Measurements from ENCODE around the gene CELF4.

The CELF4 gene

DNA sequence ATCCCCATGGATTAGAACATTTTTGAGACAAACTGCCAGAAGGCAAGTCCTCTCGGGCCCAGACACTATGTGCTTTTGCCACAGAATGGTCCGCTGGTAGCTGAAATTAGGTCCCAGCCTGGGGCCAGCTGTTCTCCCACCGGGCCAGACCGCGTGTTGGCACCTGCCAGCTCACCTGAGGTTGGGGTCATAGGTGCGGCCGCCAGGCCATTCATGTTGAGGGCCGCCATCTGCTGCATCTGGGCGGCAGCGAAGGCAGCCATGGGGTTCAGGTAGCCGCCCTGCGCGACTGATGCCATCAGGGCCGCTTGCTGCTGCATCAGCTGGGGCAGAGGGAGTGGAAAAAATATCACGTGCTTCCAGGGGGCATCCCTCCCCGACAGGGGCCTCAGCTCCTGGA, 292.8 kb downstream of the CELF4 start:
- Histone ChIP-seq H3K9me3 (no peaks in the 10 kb centered on the region), H3K27me3 (no peaks in the 10 kb centered on the region), H3K36me3 (no peaks in the 10 kb centered on the region), H3K4me3 (ENCODE audit: low read depth, low read length) (no peak overlapping the region), H3K4me1 (no peaks in the 10 kb centered on the region)
- no peak for DNase-seq
- no peak for TF ChIP-seq CTCF (IDR thresholded peaks at IDR 0.05; ENCODE audit: low read depth, low read length)

GRCh38 chr18:37272226-37272625, 293.4 kb downstream of the CELF4 start:
- H3K27me3 ChIP-seq, result no peaks in the 10 kb centered on the region
- no peak for DNase-seq

GRCh38 chr18:37270666-37271052, 294.9 kb downstream of the CELF4 start:
- no peak for DNase-seq
- TF ChIP-seq CTCF (IDR thresholded peaks at IDR 0.05; ENCODE audit: low read depth, low read length), result no peak
- H3K27me3 ChIP-seq, result no peaks in the 10 kb centered on the region
- no peaks in the 10 kb centered on the region for H3K4me1 ChIP-seq
- H3K9me3 ChIP-seq, result no peaks in the 10 kb centered on the region
- no peak overlapping the region for H3K4me3 ChIP-seq (ENCODE audit: low read depth, low read length)
- H3K36me3 ChIP-seq, result no peaks in the 10 kb centered on the region

More at GRCh38 chr18:37272226-37272625, 293.4 kb downstream of the CELF4 start:
- Histone ChIP-seq H3K9me3 (no peaks in the 10 kb centered on the region), H3K4me1 (no peaks in the 10 kb centered on the region), H3K36me3 (no peaks in the 10 kb centered on the region), H3K4me3 (ENCODE audit: low read depth, low read length) (no peak overlapping the region)
- no peak for TF ChIP-seq CTCF (IDR thresholded peaks at IDR 0.05; ENCODE audit: low read depth, low read length)

DNA sequence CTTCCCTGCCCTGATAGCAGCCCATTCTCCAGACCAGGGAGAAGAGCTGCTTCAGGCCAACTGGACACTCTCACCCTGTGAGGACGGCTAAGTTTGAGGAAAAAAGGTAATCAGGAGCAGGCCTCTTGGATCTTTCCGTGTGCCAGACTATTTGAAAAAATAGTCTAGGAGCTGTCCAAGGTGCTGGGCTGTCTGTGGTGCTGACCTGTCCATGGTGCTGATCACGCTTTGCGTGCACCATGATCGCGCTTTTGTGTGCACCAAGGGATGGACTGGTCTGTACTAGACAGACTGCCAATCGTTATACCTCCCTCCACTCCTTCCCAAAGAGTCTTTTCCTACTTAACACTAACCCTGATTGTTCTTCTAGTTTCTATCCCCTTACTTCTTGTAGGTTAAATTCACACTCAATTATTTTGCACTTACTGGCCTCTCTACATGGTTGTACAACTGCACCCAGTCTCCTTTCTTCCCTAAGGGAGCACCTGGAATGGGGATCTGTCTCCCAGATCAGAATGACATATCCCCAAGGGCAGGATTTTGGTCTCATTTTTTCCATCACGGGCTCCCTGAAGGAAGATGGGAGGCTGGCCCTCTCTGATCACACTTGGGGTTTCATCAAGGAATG, 295.4 kb downstream of the CELF4 start:
- Histone ChIP-seq H3K9me3 (no peaks in the 10 kb centered on the region), H3K4me3 (ENCODE audit: low read depth, low read length) (no peak overlapping the region), H3K4me1 (no peaks in the 10 kb centered on the region), H3K36me3 (no peaks in the 10 kb centered on the region), H3K27me3 (no peaks in the 10 kb centered on the region)
- no peak for TF ChIP-seq CTCF (IDR thresholded peaks at IDR 0.05; ENCODE audit: low read depth, low read length)
- DNase-seq, result no peak

- peak; percentile 18 for DNase-seq
- no peaks in the 10 kb centered on the region for H3K36me3 ChIP-seq
- TF ChIP-seq CTCF (IDR thresholded peaks at IDR 0.05; ENCODE audit: low read depth, low read length), result peak; percentile 28; the same call in 1 of the 2 replicates
- no peaks in the 10 kb centered on the region for H3K27me3 ChIP-seq
- peaks cover 8% of the 10 kb centered on the region; the same call in 1 of the 2 replicates for H3K4me1 ChIP-seq
- no peak overlapping the region for H3K4me3 ChIP-seq (ENCODE audit: low read depth, low read length)
- no peaks in the 10 kb centered on the region for H3K9me3 ChIP-seq
Measured at GRCh38 chr18:37266290-37266689, 299.3 kb downstream of the CELF4 start.

- TF ChIP-seq CTCF (IDR thresholded peaks at IDR 0.05; ENCODE audit: low read depth, low read length), result no peak
- Histone ChIP-seq H3K9me3 (no peaks in the 10 kb centered on the region), H3K27me3 (no peaks in the 10 kb centered on the region), H3K36me3 (no peaks in the 10 kb centered on the region), H3K4me3 (ENCODE audit: low read depth, low read length) (no peak overlapping the region), H3K4me1 (peaks cover 8% of the 10 kb centered on the region; the same call in 1 of the 2 replicates)
- DNase-seq, result no peak
Measured at GRCh38 chr18:37265382-37265781, 300.2 kb downstream of the CELF4 start.
